Measurements from ENCODE around the gene LZTR1. TPM values are rescaled to one million over a fixed set of nuclear protein-coding genes. Genes with fewer than 3 reads are reported as not detected.

Gene LZTR1
- total and polyA plus RNA-seq, 10 of the 15 experiments (the other 5 are each of a cell fraction or from before 2014, with no cell fraction given) = 0.82 to 50.3 (median 19.3) TPM

GRCh38 chr22:21014726-21015465, 32.8 kb downstream of the LZTR1 start, which contains the start of gene P2RX6 (continued):
- TF ChIP-seq, protein P1, sequence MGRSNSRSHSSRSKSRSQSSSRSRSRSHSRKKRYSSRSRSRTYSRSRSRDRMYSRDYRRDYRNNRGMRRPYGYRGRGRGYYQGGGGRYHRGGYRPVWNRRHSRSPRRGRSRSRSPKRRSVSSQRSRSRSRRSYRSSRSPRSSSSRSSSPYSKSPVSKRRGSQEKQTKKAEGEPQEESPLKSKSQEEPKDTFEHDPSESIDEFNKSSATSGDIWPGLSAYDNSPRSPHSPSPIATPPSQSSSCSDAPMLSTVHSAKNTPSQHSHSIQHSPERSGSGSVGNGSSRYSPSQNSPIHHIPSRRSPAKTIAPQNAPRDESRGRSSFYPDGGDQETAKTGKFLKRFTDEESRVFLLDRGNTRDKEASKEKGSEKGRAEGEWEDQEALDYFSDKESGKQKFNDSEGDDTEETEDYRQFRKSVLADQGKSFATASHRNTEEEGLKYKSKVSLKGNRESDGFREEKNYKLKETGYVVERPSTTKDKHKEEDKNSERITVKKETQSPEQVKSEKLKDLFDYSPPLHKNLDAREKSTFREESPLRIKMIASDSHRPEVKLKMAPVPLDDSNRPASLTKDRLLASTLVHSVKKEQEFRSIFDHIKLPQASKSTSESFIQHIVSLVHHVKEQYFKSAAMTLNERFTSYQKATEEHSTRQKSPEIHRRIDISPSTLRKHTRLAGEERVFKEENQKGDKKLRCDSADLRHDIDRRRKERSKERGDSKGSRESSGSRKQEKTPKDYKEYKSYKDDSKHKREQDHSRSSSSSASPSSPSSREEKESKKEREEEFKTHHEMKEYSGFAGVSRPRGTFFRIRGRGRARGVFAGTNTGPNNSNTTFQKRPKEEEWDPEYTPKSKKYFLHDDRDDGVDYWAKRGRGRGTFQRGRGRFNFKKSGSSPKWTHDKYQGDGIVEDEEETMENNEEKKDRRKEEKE (IDR thresholded peaks at IDR 0.05) = no peak
- TF ChIP-seq ZNF207 (IDR thresholded peaks at IDR 0.05; ENCODE audit: borderline replicate concordance) (no peak), NR2F1 (conservative IDR thresholded peaks at IDR 0.05) (no peak), ETV6 (conservative IDR thresholded peaks at IDR 0.05 in 1 of 2, IDR thresholded peaks at IDR 0.05 in 1 of 2; ENCODE audit: borderline replicate concordance in 1 of 2, low read depth in 1 of 2) (no peak), DPF2 (IDR thresholded peaks at IDR 0.05) (no peak), RAD21 (IDR thresholded peaks at IDR 0.05; ENCODE audit: insufficient read depth, low read depth, low read length) (no peak), SREBF2 (IDR thresholded peaks at IDR 0.05; ENCODE audit: low read length) (no peak), RELA (IDR thresholded peaks at IDR 0.05; ENCODE audit: borderline replicate concordance, partially characterized antibody) (no peak), MEF2A (IDR thresholded peaks at IDR 0.05; ENCODE audit: insufficient read depth, low read depth, low read length) (no peak)
- TF ChIP-seq, protein P2, sequence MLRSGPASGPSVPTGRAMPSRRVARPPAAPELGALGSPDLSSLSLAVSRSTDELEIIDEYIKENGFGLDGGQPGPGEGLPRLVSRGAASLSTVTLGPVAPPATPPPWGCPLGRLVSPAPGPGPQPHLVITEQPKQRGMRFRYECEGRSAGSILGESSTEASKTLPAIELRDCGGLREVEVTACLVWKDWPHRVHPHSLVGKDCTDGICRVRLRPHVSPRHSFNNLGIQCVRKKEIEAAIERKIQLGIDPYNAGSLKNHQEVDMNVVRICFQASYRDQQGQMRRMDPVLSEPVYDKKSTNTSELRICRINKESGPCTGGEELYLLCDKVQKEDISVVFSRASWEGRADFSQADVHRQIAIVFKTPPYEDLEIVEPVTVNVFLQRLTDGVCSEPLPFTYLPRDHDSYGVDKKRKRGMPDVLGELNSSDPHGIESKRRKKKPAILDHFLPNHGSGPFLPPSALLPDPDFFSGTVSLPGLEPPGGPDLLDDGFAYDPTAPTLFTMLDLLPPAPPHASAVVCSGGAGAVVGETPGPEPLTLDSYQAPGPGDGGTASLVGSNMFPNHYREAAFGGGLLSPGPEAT (IDR thresholded peaks at IDR 0.05; ENCODE audit: low read depth) = no peak
